IMR-90 (cell line): ENCODE measurements around the gene DUSP8. TPM values are rescaled to one million over a fixed set of nuclear protein-coding genes. Genes with fewer than 3 reads are reported as not detected.

Experiments used
- ATAC-seq: fragments of 200-7000 bp; cut with Tn5 transposase; 2 replicates; pipeline ENCODE4 v1.9.1; 2020; ENCODE audit warnings: low read depth, mild to moderate bottlenecking, moderate library complexity
- BruUV-seq: library from RNA; stranded (reverse); fragments of 400-500 nt; replicated peaks from 2 replicates; lab custom pipeline; 2021; lab: Mats Ljungman, UMichigan
- CTCF ChIA-PET: fragments of 300-600 bp; formaldehyde crosslinking; extraction: SDS; loops from one replicate; lab custom pipeline; 2021; ENCODE audit warnings: antibody characterized with exemption; lab: Yijun Ruan, JAX
- POLR2A ChIA-PET: fragments of 300-600 bp; sonication (Branson Sonifier 250); formaldehyde crosslinking; loops from one replicate; lab custom pipeline; 2022; ENCODE audit warnings: antibody characterized with exemption; ENCODE audit not compliant: unreplicated experiment; lab: Charles Lee
- DNase-seq: peaks from one replicate; pipeline ENCODE4 v3.0.0; 2013
- H2AFZ ChIP-seq: replicated peaks from 2 replicates; pipeline ENCODE3; 2013; ENCODE audit warnings: low read length, mild to moderate bottlenecking; ENCODE audit not compliant: poor library complexity
- H2AK5ac ChIP-seq: 2 replicates; pipeline ENCODE4 v1.6.1; 2013; ENCODE audit warnings: low read depth, low read length, inconsistent platforms
- H2AK9ac ChIP-seq: replicated peaks from 2 replicates; pipeline ENCODE3; 2013; ENCODE audit warnings: mild to moderate bottlenecking, low read depth, low read length, moderate library complexity; ENCODE audit not compliant: poor library complexity
- H2BK120ac ChIP-seq: 2 replicates; pipeline ENCODE4 v1.6.1; 2013; ENCODE audit warnings: low read depth, low read length, inconsistent platforms
- H2BK15ac ChIP-seq: 3 replicates; pipeline ENCODE4 v1.6.1; 2013; ENCODE audit warnings: low read depth, low read length, inconsistent platforms
- H2BK20ac ChIP-seq: 2 replicates; pipeline ENCODE4 v1.6.1; 2013; ENCODE audit warnings: low read depth, mild to moderate bottlenecking, inconsistent platforms, low read length, moderate library complexity
- H2BK5ac ChIP-seq: 2 replicates; pipeline ENCODE4 v1.6.1; 2013; ENCODE audit warnings: mild to moderate bottlenecking, low read depth, low read length, inconsistent platforms; ENCODE audit not compliant: poor library complexity, severe bottlenecking
- H3K14ac ChIP-seq: replicated peaks from 2 replicates; pipeline ENCODE4 v1.6.1; 2013; ENCODE audit warnings: low read depth, low read length, inconsistent platforms
- H3K18ac ChIP-seq: 2 replicates; pipeline ENCODE4 v1.6.1; 2013; ENCODE audit warnings: low read depth, low read length, control low read depth
- H3K23ac ChIP-seq: 2 replicates; pipeline ENCODE4 v1.6.1; 2013; ENCODE audit warnings: low read depth, low read length, inconsistent platforms
- H3K27ac ChIP-seq: 2 replicates; pipeline ENCODE4 v1.5.1; 2013; ENCODE audit warnings: mild to moderate bottlenecking, control low read depth, low read length; ENCODE audit not compliant: insufficient read depth
- H3K27me3 ChIP-seq: 2 replicates; pipeline ENCODE4 v1.6.1; 2013; ENCODE audit warnings: low read length; ENCODE audit not compliant: control insufficient read depth, insufficient read depth
- H3K36me3 ChIP-seq: 2 replicates; pipeline ENCODE4 v1.6.1; 2013; ENCODE audit warnings: low read length, mixed read lengths; ENCODE audit not compliant: control insufficient read depth, insufficient read depth
- H3K4ac ChIP-seq: 2 replicates; pipeline ENCODE4 v1.6.1; 2013; ENCODE audit warnings: low read depth, low read length, inconsistent platforms
- H3K4me1 ChIP-seq: 2 replicates; pipeline ENCODE4 v1.6.1; 2013; ENCODE audit warnings: low read length, mixed read lengths; ENCODE audit not compliant: control insufficient read depth, insufficient read depth
- H3K4me2 ChIP-seq: 2 replicates; pipeline ENCODE4 v1.6.1; 2013; ENCODE audit warnings: low read depth, mild to moderate bottlenecking, control low read depth, low read length, moderate library complexity
- H3K4me3 ChIP-seq: 2 replicates; pipeline ENCODE4 v1.5.1; 2013; ENCODE audit warnings: low read depth, mild to moderate bottlenecking, control low read depth, low read length, moderate library complexity; ENCODE audit not compliant: insufficient read depth
- H3K56ac ChIP-seq: 2 replicates; pipeline ENCODE4 v1.6.1; 2013; ENCODE audit warnings: low read length, inconsistent platforms; ENCODE audit not compliant: insufficient read depth; ENCODE audit errors: extremely low read depth
- H3K79me1 ChIP-seq, 2 experiments: 2 replicates each; pipeline ENCODE4 v1.6.1; 2013; ENCODE audit warnings: low read length in 2 of 2, inconsistent platforms in 1 of 2, low read depth in 1 of 2
- H3K9ac ChIP-seq: 2 replicates; pipeline ENCODE4 v1.6.1; 2013; ENCODE audit warnings: low read depth, low read length, control low read depth
- H3K9me1 ChIP-seq: 2 replicates; pipeline ENCODE4 v1.6.1; 2013; ENCODE audit warnings: low read length, inconsistent platforms; ENCODE audit not compliant: insufficient read depth
- H3K9me3 ChIP-seq: 2 replicates; pipeline ENCODE4 v1.6.1; 2013; ENCODE audit warnings: low read length; ENCODE audit not compliant: control insufficient read depth, insufficient read depth
- H4K20me1 ChIP-seq: 2 replicates; pipeline ENCODE4 v1.6.1; 2013; ENCODE audit warnings: low read length, inconsistent platforms; ENCODE audit not compliant: insufficient read depth
- H4K5ac ChIP-seq: 2 replicates; pipeline ENCODE4 v1.6.1; 2013; ENCODE audit warnings: mild to moderate bottlenecking, low read depth, low read length, control low read depth
- H4K8ac ChIP-seq, 2 experiments: 2 replicates each; pipeline ENCODE4 v1.6.1; 2013; ENCODE audit warnings: low read depth in 2 of 2, low read length in 2 of 2, control low read depth in 1 of 2, inconsistent platforms in 1 of 2
- H4K91ac ChIP-seq: 2 replicates; pipeline ENCODE4 v1.6.1; 2013; ENCODE audit warnings: low read depth, low read length, inconsistent platforms; ENCODE audit not compliant: insufficient read depth
- CHD1 ChIP-seq: IDR thresholded peaks from 2 replicates; pipeline ENCODE4 v1.6.1; 2012; ENCODE audit warnings: low read depth, low read length, improper control_type of control experiment
- MAZ ChIP-seq: IDR thresholded peaks from 2 replicates; pipeline ENCODE4 v1.6.1; 2012; ENCODE audit warnings: low read depth, mild to moderate bottlenecking, low read length, improper control_type of control experiment, moderate library complexity, borderline replicate concordance
- POLR2A ChIP-seq: IDR thresholded peaks from 2 replicates; pipeline ENCODE4 v1.6.1; 2012; ENCODE audit warnings: mild to moderate bottlenecking, low read depth, low read length
- RCOR1 ChIP-seq: IDR thresholded peaks from 2 replicates; pipeline ENCODE4 v1.6.1; 2012; ENCODE audit warnings: mild to moderate bottlenecking, low read length, improper control_type of control experiment; ENCODE audit not compliant: insufficient replicate concordance
- SMC3 ChIP-seq: fragments of 150-350 bp; IDR thresholded peaks from 2 replicates; pipeline ENCODE4 v1.6.1; 2016; ENCODE audit warnings: low read depth, mild to moderate bottlenecking, antibody characterized with exemption, low read length, moderate library complexity
- WGBS, 2 experiments: methylation state at CpG; one replicate each; pipeline versions ENCODE4 v1.1.5 to v1.1.7; 2013; ENCODE audit warnings: missing lambda C conversion rate in 2 of 2; ENCODE audit not compliant: insufficient read length in 1 of 2; ENCODE audit errors: extremely low coverage in 2 of 2; 5-methylcytosine and 5-hydroxymethylcytosine counted together
- dilution Hi-C: fragments of 300-500 bp; cut with HindIII; formaldehyde crosslinking; loops from one replicate; pipeline ENCODE4 v1.14.3; 2018; ENCODE audit warnings: low sequenced_read_pairs; ENCODE audit not compliant: unreplicated experiment
- in situ Hi-C: fragments of 300-500 bp; cut with MboI; formaldehyde crosslinking; loops from 3 replicates; pipeline ENCODE4 v1.14.3; 2019; ENCODE audit warnings: low sequenced_read_pairs, inconsistent platforms, mixed read lengths
- intact Hi-C: fragments of 100-400 bp; cut with micrococcal nuclease; formaldehyde crosslinking; loops from 2 replicates; pipeline ENCODE4 v1.10.0; 2022
- polyA plus RNA-seq, 3 experiments: library from polyadenylated mRNA; depleted of rRNA; stranded (reverse); fragments of >200 nt; gene quantifications; 2 replicates each; pipeline ENCODE4 v1.2.3, GENCODE V29; 2012; ENCODE audit warnings: low replicate concordance in 1 of 3
- total RNA-seq: library from RNA; depleted of rRNA; stranded (reverse); fragments of >200 nt; gene quantifications from 2 replicates; pipeline ENCODE4 v1.2.3, GENCODE V29; 2012

DUSP8 gene
- total and polyA plus RNA-seq, 2 of the 4 experiments (the other 2 are of a cell fraction): 0.72 to 4.2 TPM

GRCh38 chr11:1574933-1575242 is 2.8 kb upstream of the DUSP8 start:
- in situ Hi-C loops (no loop called here), dilution Hi-C loops (no loop called here), intact Hi-C loops (loop anchor here (1.0 kb wide), 1 partner anchor 29 kb away; no protein-coding TSS in a partner anchor)
- 20% methylated on average over 1 of the region's 7 CpGs; no CpG with 5 or more reads in 1 of the 2 experiments for WGBS, 2 experiments
- no peak overlapping the region for H3K4me2 ChIP-seq
- no peak overlapping the region for H2BK5ac ChIP-seq
- no peaks in the 10 kb centered on the region for H3K36me3 ChIP-seq
- H3K27ac ChIP-seq: no peak overlapping the region
- H2AK9ac ChIP-seq: peak overlapping the region; percentile 7
- no peak overlapping the region for H3K56ac ChIP-seq
- H3K18ac ChIP-seq: no peak overlapping the region
- no peak overlapping the region for H3K4me3 ChIP-seq
- peaks cover 3% of the 10 kb centered on the region for H3K4me1 ChIP-seq
- peaks cover 31% of the 10 kb centered on the region for H3K27me3 ChIP-seq
- no peaks in the 10 kb centered on the region for H3K9me1 ChIP-seq
- H2BK120ac ChIP-seq: no peak overlapping the region
- H3K23ac ChIP-seq: no peak overlapping the region
- DNase-seq (no peak), ATAC-seq (no peak)
- H4K5ac ChIP-seq: no peak overlapping the region
- H2AFZ ChIP-seq: peak overlapping the region; percentile 72
- H3K14ac ChIP-seq: no peak overlapping the region
- CTCF ChIA-PET: interaction anchor here (0.6 to 4.4 kb wide), 16 partner anchors 9 to 307 kb away, joined by 3 to 30 read pairs (median 5); no protein-coding TSS in a partner anchor
- no peak for TF ChIP-seq CHD1
- TF ChIP-seq MAZ: no peak
- TF ChIP-seq RCOR1: no peak
- TF ChIP-seq POLR2A: no peak
- TF ChIP-seq SMC3: no peak
- no TSS peak for BruUV-seq
- no peak overlapping the region for H4K8ac ChIP-seq
- H3K79me1 ChIP-seq: peaks cover 7 to 15% of the 10 kb centered on the region in 2 experiments; a peak in 2 of 4 replicates
- peaks cover 23% of the 10 kb centered on the region for H4K20me1 ChIP-seq
- no peak overlapping the region for H3K4ac ChIP-seq
- H3K9ac ChIP-seq: no peak overlapping the region
- no peak overlapping the region for H4K91ac ChIP-seq
- no peak overlapping the region for H2BK15ac ChIP-seq
- no peak overlapping the region for H2AK5ac ChIP-seq
- POLR2A ChIA-PET: interaction anchor here (1.0 kb wide), 1 partner anchor 28 kb away, joined by 5 read pairs; no protein-coding TSS in a partner anchor
- H2BK20ac ChIP-seq: no peak overlapping the region
- H3K9me3 ChIP-seq: peaks cover 8% of the 10 kb centered on the region
